ENCODE results near the gene BPIFB1.

Gene BPIFB1

DNA sequence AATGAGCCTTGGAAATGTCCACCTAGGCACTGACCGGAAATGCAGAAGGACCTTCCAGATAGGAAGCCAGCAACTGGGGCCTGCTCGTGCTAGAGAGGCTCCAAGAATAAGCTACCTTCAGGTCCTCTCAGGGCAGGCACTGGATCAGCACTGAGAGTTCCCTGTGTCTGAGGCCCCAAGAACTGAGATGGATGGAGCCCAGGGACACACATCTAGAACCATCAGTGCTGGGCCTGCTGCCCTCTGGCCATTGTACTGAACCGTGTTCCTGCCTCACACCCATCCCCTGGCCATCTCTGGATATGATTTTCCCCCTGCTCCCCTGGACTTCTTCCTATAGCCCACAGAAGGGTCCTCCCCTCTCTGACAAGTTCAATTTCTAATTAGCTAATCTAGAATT lies 36.9 kb upstream of the BPIFB1 start:
- no peaks in the 10 kb centered on the region for H3K9me3 ChIP-seq (ENCODE audit: insufficient read depth, low read length)
- no peaks in the 10 kb centered on the region for H3K9me2 ChIP-seq (replicated peaks; ENCODE audit: insufficient read depth, low read length)
- no peaks in the 10 kb centered on the region for H4K20me1 ChIP-seq (ENCODE audit: low read depth, low read length)
- no peaks in the 10 kb centered on the region for H3F3A ChIP-seq (ENCODE audit: insufficient read depth)
- no peak overlapping the region for H3K4me3 ChIP-seq (ENCODE audit: insufficient read depth, low read length, poor library complexity, severe bottlenecking)
- H3K9ac ChIP-seq (ENCODE audit: low read length) = no peak overlapping the region
- no peak for TF ChIP-seq EZH2phosphoT487 (conservative IDR thresholded peaks at IDR 0.05; ENCODE audit: low read length)
- TF ChIP-seq, protein P1, sequence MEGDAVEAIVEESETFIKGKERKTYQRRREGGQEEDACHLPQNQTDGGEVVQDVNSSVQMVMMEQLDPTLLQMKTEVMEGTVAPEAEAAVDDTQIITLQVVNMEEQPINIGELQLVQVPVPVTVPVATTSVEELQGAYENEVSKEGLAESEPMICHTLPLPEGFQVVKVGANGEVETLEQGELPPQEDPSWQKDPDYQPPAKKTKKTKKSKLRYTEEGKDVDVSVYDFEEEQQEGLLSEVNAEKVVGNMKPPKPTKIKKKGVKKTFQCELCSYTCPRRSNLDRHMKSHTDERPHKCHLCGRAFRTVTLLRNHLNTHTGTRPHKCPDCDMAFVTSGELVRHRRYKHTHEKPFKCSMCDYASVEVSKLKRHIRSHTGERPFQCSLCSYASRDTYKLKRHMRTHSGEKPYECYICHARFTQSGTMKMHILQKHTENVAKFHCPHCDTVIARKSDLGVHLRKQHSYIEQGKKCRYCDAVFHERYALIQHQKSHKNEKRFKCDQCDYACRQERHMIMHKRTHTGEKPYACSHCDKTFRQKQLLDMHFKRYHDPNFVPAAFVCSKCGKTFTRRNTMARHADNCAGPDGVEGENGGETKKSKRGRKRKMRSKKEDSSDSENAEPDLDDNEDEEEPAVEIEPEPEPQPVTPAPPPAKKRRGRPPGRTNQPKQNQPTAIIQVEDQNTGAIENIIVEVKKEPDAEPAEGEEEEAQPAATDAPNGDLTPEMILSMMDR (IDR thresholded peaks at IDR 0.05; ENCODE audit: insufficient read depth, low read length, poor library complexity, severe bottlenecking) = no peak
- H3K27ac ChIP-seq (ENCODE audit: low read depth, low read length) = no peak overlapping the region
- no peaks in the 10 kb centered on the region for H3K36me3 ChIP-seq (ENCODE audit: low read length)
- no peaks in the 10 kb centered on the region for H3K79me2 ChIP-seq (ENCODE audit: insufficient read depth, low read length)
- H3K4me2 ChIP-seq (ENCODE audit: low read depth, low read length, poor library complexity, severe bottlenecking) = no peak overlapping the region
- H3K27me3 ChIP-seq (ENCODE audit: low read length) = no peaks in the 10 kb centered on the region
- H2AFZ ChIP-seq (ENCODE audit: low read depth, low read length, severe bottlenecking) = no peak overlapping the region

DNA sequence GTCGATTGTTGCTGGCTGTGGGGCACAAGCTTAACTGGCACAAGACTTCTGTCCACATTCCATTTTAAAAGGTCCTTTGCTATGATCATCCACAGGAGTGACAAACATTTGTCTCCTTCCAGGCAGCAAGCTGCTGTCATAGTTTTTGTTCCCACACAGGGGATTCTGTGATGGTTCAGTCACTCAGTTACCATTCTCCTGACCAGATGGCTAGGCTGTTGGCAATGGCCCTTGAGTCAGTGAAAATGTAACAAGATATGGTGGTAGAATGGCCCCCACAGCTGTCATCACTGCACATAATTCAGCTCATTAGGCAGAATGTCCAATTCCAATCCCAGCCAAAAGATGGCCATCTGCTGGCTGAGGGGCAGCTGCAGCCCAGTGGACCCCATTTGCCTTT lies 33.6 kb upstream of the BPIFB1 start:
- Histone ChIP-seq H3F3A (ENCODE audit: insufficient read depth) (no peaks in the 10 kb centered on the region), H3K27ac (ENCODE audit: low read depth, low read length) (no peak overlapping the region), H3K9me3 (ENCODE audit: insufficient read depth, low read length) (no peaks in the 10 kb centered on the region), H3K79me2 (ENCODE audit: insufficient read depth, low read length) (no peaks in the 10 kb centered on the region), H2AFZ (ENCODE audit: low read depth, low read length, severe bottlenecking) (no peak overlapping the region), H3K9ac (ENCODE audit: low read length) (no peak overlapping the region), H4K20me1 (ENCODE audit: low read depth, low read length) (no peaks in the 10 kb centered on the region), H3K4me3 (ENCODE audit: insufficient read depth, low read length, poor library complexity, severe bottlenecking) (no peak overlapping the region), H3K36me3 (ENCODE audit: low read length) (no peaks in the 10 kb centered on the region), H3K27me3 (ENCODE audit: low read length) (no peaks in the 10 kb centered on the region), H3K9me2 (replicated peaks; ENCODE audit: insufficient read depth, low read length) (no peaks in the 10 kb centered on the region), H3K4me2 (ENCODE audit: low read depth, low read length, poor library complexity, severe bottlenecking) (no peak overlapping the region)
- TF ChIP-seq, protein P1 (IDR thresholded peaks at IDR 0.05; ENCODE audit: insufficient read depth, low read length, poor library complexity, severe bottlenecking) = no peak
- no peak for TF ChIP-seq EZH2phosphoT487 (conservative IDR thresholded peaks at IDR 0.05; ENCODE audit: low read length)

DNA sequence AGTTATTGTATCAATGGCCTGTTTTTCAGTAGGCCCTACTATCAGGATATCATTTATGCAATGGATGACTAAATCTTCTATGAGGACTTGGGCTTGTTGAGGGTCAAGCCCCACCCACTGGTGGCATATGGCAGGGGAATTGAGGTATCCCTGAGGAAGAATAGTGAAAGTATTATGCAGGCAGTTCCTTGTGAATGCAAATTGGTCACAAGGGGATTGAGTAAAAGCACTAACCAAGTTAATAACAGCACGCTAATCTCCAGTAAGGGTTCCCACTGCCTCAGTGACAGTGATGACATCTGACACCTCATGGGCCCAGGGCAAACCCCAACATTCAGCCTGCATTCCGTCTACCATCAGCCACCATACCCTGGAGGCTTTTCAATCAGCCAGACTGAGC lies 32.3 kb upstream of the BPIFB1 start:
- no peak overlapping the region for H3K27ac ChIP-seq (ENCODE audit: low read depth, low read length)
- no peak overlapping the region for H3K9ac ChIP-seq (ENCODE audit: low read length)
- no peaks in the 10 kb centered on the region for H3K27me3 ChIP-seq (ENCODE audit: low read length)
- no peak for TF ChIP-seq EZH2phosphoT487 (conservative IDR thresholded peaks at IDR 0.05; ENCODE audit: low read length)
- TF ChIP-seq, protein P1 (IDR thresholded peaks at IDR 0.05; ENCODE audit: insufficient read depth, low read length, poor library complexity, severe bottlenecking) = no peak
- H3K79me2 ChIP-seq (ENCODE audit: insufficient read depth, low read length) = no peaks in the 10 kb centered on the region
- H3K4me3 ChIP-seq (ENCODE audit: insufficient read depth, low read length, poor library complexity, severe bottlenecking) = no peak overlapping the region
- no peak overlapping the region for H2AFZ ChIP-seq (ENCODE audit: low read depth, low read length, severe bottlenecking)
- no peaks in the 10 kb centered on the region for H3K9me3 ChIP-seq (ENCODE audit: insufficient read depth, low read length)
- no peaks in the 10 kb centered on the region for H3K36me3 ChIP-seq (ENCODE audit: low read length)
- no peaks in the 10 kb centered on the region for H3K9me2 ChIP-seq (replicated peaks; ENCODE audit: insufficient read depth, low read length)
- no peaks in the 10 kb centered on the region for H4K20me1 ChIP-seq (ENCODE audit: low read depth, low read length)
- H3F3A ChIP-seq (ENCODE audit: insufficient read depth) = no peaks in the 10 kb centered on the region
- H3K4me2 ChIP-seq (ENCODE audit: low read depth, low read length, poor library complexity, severe bottlenecking) = no peak overlapping the region
